ENCODE data around the gene RPS18.

Gene RPS18

GRCh38 chr6:33306356-33306755, 34.5 kb downstream of the RPS18 start:
- no peaks in the 10 kb centered on the region for H3K27me3 ChIP-seq (ENCODE audit: control insufficient read depth, low read length)
- H3K79me2 ChIP-seq (ENCODE audit: control insufficient read depth, low read length) = peaks cover 65% of the 10 kb centered on the region
- peaks cover 9% of the 10 kb centered on the region for H3F3A ChIP-seq (ENCODE audit: control insufficient read depth, insufficient read depth)
- peak overlapping the region; percentile 15; the same call in 1 of the 2 replicates for H3K4me2 ChIP-seq (ENCODE audit: low read length)
- no peaks in the 10 kb centered on the region for H4K20me1 ChIP-seq (ENCODE audit: control insufficient read depth, insufficient read depth, low read depth, low read length)
- H3K27ac ChIP-seq (ENCODE audit: low read depth, low read length) = no peak overlapping the region
- peaks cover 70% of the 10 kb centered on the region for H3K36me3 ChIP-seq (ENCODE audit: control insufficient read depth, low read length)
- no peaks in the 10 kb centered on the region for H3K9me2 ChIP-seq (replicated peaks; ENCODE audit: control insufficient read depth, low read length)
- no peak overlapping the region for H3K4me3 ChIP-seq (ENCODE audit: low read length)
- no peak for TF ChIP-seq CTCF (IDR thresholded peaks at IDR 0.05; ENCODE audit: low read depth, low read length, poor library complexity, severe bottlenecking)
- no peak for TF ChIP-seq EZH2phosphoT487 (IDR thresholded peaks at IDR 0.05; ENCODE audit: borderline replicate concordance, low read length)
- peaks cover 11% of the 10 kb centered on the region for H3K4me1 ChIP-seq (ENCODE audit: control insufficient read depth, low read length)
- no peaks in the 10 kb centered on the region for H3K9me3 ChIP-seq (ENCODE audit: control insufficient read depth, insufficient read depth, low read length)

- Histone ChIP-seq H3K36me3 (ENCODE audit: control insufficient read depth, low read length) (peaks cover 57% of the 10 kb centered on the region), H3K9me3 (ENCODE audit: control insufficient read depth, insufficient read depth, low read length) (no peaks in the 10 kb centered on the region), H3K4me1 (ENCODE audit: control insufficient read depth, low read length) (peaks cover 30% of the 10 kb centered on the region), H3K9me2 (replicated peaks; ENCODE audit: control insufficient read depth, low read length) (no peaks in the 10 kb centered on the region), H3K27me3 (ENCODE audit: control insufficient read depth, low read length) (no peaks in the 10 kb centered on the region), H4K20me1 (ENCODE audit: control insufficient read depth, insufficient read depth, low read depth, low read length) (peaks cover 6% of the 10 kb centered on the region; the same call in 1 of the 2 replicates), H3K27ac (ENCODE audit: low read depth, low read length) (peak overlapping the region; percentile 93), H3K79me2 (ENCODE audit: control insufficient read depth, low read length) (peaks cover 68% of the 10 kb centered on the region), H3K4me2 (ENCODE audit: low read length) (peak overlapping the region; percentile 91), H3K4me3 (ENCODE audit: low read length) (peak overlapping the region; percentile 95), H3F3A (ENCODE audit: control insufficient read depth, insufficient read depth) (0 out of 2 replicates have a peak, but pooled peaks cover 8% of the 10 kb centered on the region)
- TF ChIP-seq EZH2phosphoT487 (IDR thresholded peaks at IDR 0.05; ENCODE audit: borderline replicate concordance, low read length) (no peak), CTCF (IDR thresholded peaks at IDR 0.05; ENCODE audit: low read depth, low read length, poor library complexity, severe bottlenecking) (no peak)
These were observed 40.7 kb downstream of the RPS18 start for GRCh38 chr6:33312361-33313104.

- H3K4me1 ChIP-seq (ENCODE audit: control insufficient read depth, low read length) = peaks cover 32% of the 10 kb centered on the region
- H3K79me2 ChIP-seq (ENCODE audit: control insufficient read depth, low read length) = peaks cover 62% of the 10 kb centered on the region
These were observed 41.3 kb downstream of the RPS18 start for GRCh38 chr6:33313105-33313708.

More at GRCh38 chr6:33313105-33313708, 41.3 kb downstream of the RPS18 start:
- Histone ChIP-seq H3K4me3 (ENCODE audit: low read length) (peak overlapping the region; percentile 95), H3K27me3 (ENCODE audit: control insufficient read depth, low read length) (no peaks in the 10 kb centered on the region), H3K27ac (ENCODE audit: low read depth, low read length) (peak overlapping the region; percentile 93), H3F3A (ENCODE audit: control insufficient read depth, insufficient read depth) (peaks cover 9% of the 10 kb centered on the region), H3K9me3 (ENCODE audit: control insufficient read depth, insufficient read depth, low read length) (no peaks in the 10 kb centered on the region), H4K20me1 (ENCODE audit: control insufficient read depth, insufficient read depth, low read depth, low read length) (peaks cover 6% of the 10 kb centered on the region; the same call in 1 of the 2 replicates), H3K36me3 (ENCODE audit: control insufficient read depth, low read length) (peaks cover 53% of the 10 kb centered on the region), H3K4me2 (ENCODE audit: low read length) (peak overlapping the region; percentile 91), H3K9me2 (replicated peaks; ENCODE audit: control insufficient read depth, low read length) (no peaks in the 10 kb centered on the region)
- peak; percentile 40 for TF ChIP-seq CTCF (IDR thresholded peaks at IDR 0.05; ENCODE audit: low read depth, low read length, poor library complexity, severe bottlenecking)
- TF ChIP-seq EZH2phosphoT487 (IDR thresholded peaks at IDR 0.05; ENCODE audit: borderline replicate concordance, low read length) = no peak; the same call in 1 of the 2 replicates

Data from DOHH2 (cell line).